Tibial artery (tissue), 4 donors: ENCODE measurements around the gene SENP1.

Experiments used
- DNase-seq, 2 donors: peaks; one replicate each; pipeline ENCODE4 v3.0.0-alpha.2; 2019
- H3K27ac ChIP-seq, 2 donors: fragments of 200-600 bp; sonication (generic) in 1 of 2; 1 replicate in 1 of 2; 2 replicates in 1 of 2; pipeline ENCODE4 v1.5.1; 2018 to 2019; ENCODE audit warnings: mild to moderate bottlenecking in 1 of 2
- H3K27me3 ChIP-seq, 2 donors: fragments of 200-600 bp; sonication (generic) in 1 of 2; one replicate each; pipeline versions ENCODE4 v1.5.1 to v1.6.0; 2016 to 2019
- H3K36me3 ChIP-seq, 3 donors: fragments of 200-600 bp; sonication (generic) in 2 of 3; one replicate each; pipeline ENCODE4 v1.5.1; 2016 to 2019; ENCODE audit warnings: mild to moderate bottlenecking in 2 of 3
- H3K4me1 ChIP-seq, 4 donors: fragments of 200-600 bp; sonication (generic) in 2 of 4; 1 replicate in 3 of 4; 2 replicates in 1 of 4; pipeline ENCODE4 v1.5.1; 2016 to 2019
- H3K4me3 ChIP-seq, 2 donors: fragments of 200-600 bp; sonication (generic) in 1 of 2; 1 replicate in 1 of 2; 2 replicates in 1 of 2; pipeline ENCODE4 v1.5.1; 2018 to 2019; ENCODE audit warnings: mild to moderate bottlenecking in 2 of 2
- H3K9me3 ChIP-seq, 3 donors: fragments of 200-600 bp; sonication (generic) in 1 of 3; one replicate each; pipeline ENCODE4 v1.5.1; 2016 to 2019
- intact Hi-C: fragments of 100-400 bp; cut with DNase I; formaldehyde crosslinking; loops from one replicate; pipeline ENCODE4 v1.15.0; 2023; ENCODE audit warnings: low total_unique reads
- TF ChIP-seq, protein P1 (sequence below), 2 experiments: fragments of 200-600 bp in 1 of 2; fragments of 450-650 bp in 1 of 2; IDR thresholded peaks; one replicate each; pipeline ENCODE4 v1.5.1; 2017 to 2019; ENCODE audit warnings: antibody characterized with exemption in 2 of 2, mild to moderate bottlenecking in 1 of 2, moderate library complexity in 1 of 2

The SENP1 gene

DNA sequence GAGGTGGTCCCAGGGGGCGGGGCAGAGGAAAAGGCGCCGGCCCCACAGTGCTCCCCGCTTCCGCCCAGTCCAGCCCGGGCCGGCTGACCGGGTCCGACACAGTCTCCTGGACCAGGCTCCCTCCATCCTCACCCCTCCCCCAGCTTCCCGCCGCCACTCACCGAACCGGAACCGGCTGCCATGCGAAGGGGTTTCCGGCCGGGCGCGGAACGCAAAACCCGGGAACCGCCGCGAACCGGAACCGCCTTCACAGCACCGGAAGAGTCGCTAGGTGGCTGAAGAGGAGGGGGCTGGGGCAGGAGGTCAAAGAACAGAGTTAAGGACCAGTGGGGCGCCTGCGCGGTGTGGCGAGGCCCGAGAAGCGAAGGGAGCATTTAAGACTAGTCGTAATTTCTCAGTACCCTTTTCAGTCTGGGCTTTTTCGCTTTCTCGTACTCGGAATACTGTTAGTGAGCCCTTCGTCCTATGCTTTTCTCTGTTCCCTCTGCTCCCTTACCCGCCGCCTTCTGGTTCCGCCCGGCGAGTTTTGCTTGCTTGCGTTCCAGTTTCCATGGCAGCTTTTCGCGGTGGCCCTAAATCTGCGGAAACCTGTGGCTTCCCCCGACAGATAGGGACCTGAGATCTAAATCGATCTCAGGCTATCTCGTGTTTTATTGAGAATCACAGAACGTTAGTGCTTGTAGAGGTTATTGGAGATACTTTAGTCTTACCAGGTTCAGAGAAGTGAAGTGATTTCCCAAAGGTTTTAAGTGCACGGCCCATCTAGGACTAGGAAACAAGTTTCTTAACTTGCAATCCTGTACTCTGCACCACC is at the start of gene SENP1:
TSS of gene SENP1 (minus strand) at position 213 of the 814 bp plus-strand sequence. CDS start 4,607 bp downstream, outside the sequence.
- peak within 1 kb of the TSS; percentile 87 to 94 for H3K27ac ChIP-seq
- TF ChIP-seq, protein P1, sequence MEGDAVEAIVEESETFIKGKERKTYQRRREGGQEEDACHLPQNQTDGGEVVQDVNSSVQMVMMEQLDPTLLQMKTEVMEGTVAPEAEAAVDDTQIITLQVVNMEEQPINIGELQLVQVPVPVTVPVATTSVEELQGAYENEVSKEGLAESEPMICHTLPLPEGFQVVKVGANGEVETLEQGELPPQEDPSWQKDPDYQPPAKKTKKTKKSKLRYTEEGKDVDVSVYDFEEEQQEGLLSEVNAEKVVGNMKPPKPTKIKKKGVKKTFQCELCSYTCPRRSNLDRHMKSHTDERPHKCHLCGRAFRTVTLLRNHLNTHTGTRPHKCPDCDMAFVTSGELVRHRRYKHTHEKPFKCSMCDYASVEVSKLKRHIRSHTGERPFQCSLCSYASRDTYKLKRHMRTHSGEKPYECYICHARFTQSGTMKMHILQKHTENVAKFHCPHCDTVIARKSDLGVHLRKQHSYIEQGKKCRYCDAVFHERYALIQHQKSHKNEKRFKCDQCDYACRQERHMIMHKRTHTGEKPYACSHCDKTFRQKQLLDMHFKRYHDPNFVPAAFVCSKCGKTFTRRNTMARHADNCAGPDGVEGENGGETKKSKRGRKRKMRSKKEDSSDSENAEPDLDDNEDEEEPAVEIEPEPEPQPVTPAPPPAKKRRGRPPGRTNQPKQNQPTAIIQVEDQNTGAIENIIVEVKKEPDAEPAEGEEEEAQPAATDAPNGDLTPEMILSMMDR (IDR thresholded peaks at IDR 0.05), result peak; percentile 32 to 38
- no peaks in the 10 kb centered on the region for H3K36me3 ChIP-seq
- H3K27me3 ChIP-seq, result no peaks in the 10 kb centered on the region
- H3K4me1 ChIP-seq, result peaks cover 0 to 22% (median 17%) of the 10 kb centered on the region in 4 donors
- DNase-seq, result peak; percentile 82 to 92
- intact Hi-C loops, result loop anchor here (5.0 kb wide), 1 partner anchor 51 kb away; the partner anchor contains the start of gene ASB8
- no peaks in the 10 kb centered on the region for H3K9me3 ChIP-seq
- peak within 1 kb of the TSS; percentile 96 to 99 for H3K4me3 ChIP-seq

- Histone ChIP-seq H3K9me3 (no peaks in the 10 kb centered on the region), H3K4me1 (peaks cover 0 to 10% (median 5%) of the 10 kb centered on the region in 4 donors), H3K27me3 (no peaks in the 10 kb centered on the region), H3K27ac (no peak overlapping the region), H3K36me3 (peaks cover 52 to 77% (median 56%) of the 10 kb centered on the region in 3 donors), H3K4me3 (no peak overlapping the region)
- no peak for DNase-seq
- intact Hi-C loops, result no loop called here
- TF ChIP-seq, protein P1 (IDR thresholded peaks at IDR 0.05), result no peak
Measured at GRCh38 chr12:48151103-48151771, 45.4 kb upstream of the SENP1 start.

DNA sequence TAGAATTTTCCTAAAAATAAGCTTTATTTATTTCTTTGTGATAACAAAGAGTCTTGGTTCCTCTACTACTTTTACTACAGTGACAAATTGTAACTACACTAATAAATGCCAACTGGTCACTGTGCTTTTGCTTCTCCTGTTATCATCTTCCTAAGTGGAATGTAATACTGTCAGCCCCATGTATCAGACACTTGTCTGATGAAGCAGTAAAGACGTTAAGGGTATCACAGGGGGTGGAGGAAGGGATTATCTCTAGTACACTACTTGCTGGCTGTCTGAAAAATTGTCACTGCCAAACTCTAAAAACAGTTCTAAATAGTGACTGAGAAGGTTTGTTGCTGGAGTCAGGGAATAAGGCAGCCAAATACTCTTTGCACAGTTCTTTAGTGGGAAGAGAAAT is 40.1 kb upstream of the SENP1 start:
- no peak overlapping the region for H3K4me3 ChIP-seq
- no peaks in the 10 kb centered on the region for H3K9me3 ChIP-seq
- no peak overlapping the region for H3K27ac ChIP-seq
- DNase-seq, result no peak
- H3K4me1 ChIP-seq, result peaks cover 0 to 4% (median 0%) of the 10 kb centered on the region in 4 donors
- H3K27me3 ChIP-seq, result no peaks in the 10 kb centered on the region
- TF ChIP-seq, protein P1 (IDR thresholded peaks at IDR 0.05), result no peak
- intact Hi-C loops, result no loop called here
- H3K36me3 ChIP-seq, result peaks cover 57 to 99% (median 82%) of the 10 kb centered on the region in 3 donors

GRCh38 chr12:48143898-48144297 is 38.0 kb upstream of the SENP1 start:
- TF ChIP-seq, protein P1 (IDR thresholded peaks at IDR 0.05), result no peak
- no peak overlapping the region for H3K4me3 ChIP-seq
- intact Hi-C loops, result no loop called here
- H3K27ac ChIP-seq, result no peak overlapping the region
- peaks cover 0 to 4% (median 0%) of the 10 kb centered on the region in 4 donors for H3K4me1 ChIP-seq
- DNase-seq, result no peak
- no peaks in the 10 kb centered on the region for H3K27me3 ChIP-seq
- peaks cover 49 to 99% (median 82%) of the 10 kb centered on the region in 3 donors for H3K36me3 ChIP-seq
- H3K9me3 ChIP-seq, result no peaks in the 10 kb centered on the region

DNA sequence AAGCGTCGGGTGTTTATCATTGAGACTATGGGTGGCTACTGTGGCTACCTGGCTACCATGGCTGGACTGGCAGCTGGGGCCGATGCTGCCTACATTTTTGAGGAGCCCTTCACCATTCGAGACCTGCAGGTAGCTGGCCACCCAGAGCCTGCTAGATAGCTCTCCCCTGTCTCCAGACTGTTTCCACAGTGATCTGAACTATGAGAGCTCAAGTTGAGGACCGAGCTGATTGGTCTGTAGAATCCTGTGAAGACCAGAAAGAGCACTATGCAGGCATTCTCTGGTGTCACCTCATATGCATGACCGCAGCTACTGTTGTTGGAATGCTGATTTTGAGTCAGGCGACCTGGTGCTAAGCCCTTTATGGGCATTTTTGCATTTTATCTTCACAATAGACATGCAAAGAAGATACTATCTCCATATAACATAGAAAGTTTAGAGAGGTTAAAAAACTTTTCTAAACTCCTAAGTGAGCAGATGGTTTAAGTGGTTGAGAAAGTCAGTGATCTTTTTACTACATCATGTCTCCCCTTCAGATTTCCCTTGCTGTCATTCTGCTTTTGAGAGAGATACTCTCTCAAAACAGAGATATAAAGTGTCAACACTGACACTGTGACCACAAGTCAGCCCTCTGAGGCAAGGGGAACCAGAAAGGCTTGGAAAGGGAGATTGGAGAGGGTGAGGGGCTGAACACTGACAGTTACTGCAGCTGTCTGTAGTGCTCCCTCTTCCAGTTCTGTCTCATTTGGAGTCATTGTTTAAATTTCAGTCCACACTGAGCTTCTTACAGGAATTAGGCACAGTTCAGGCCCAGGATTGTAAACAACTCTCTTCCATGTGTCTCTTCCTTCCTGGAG is 37.2 kb upstream of the SENP1 start:
- intact Hi-C loops, result no loop called here
- peaks cover 51 to 100% (median 88%) of the 10 kb centered on the region in 3 donors for H3K36me3 ChIP-seq
- H3K27ac ChIP-seq, result no peak overlapping the region
- H3K4me3 ChIP-seq, result no peak overlapping the region
- DNase-seq, result no peak
- H3K27me3 ChIP-seq, result no peaks in the 10 kb centered on the region
- no peaks in the 10 kb centered on the region for H3K9me3 ChIP-seq
- TF ChIP-seq, protein P1 (IDR thresholded peaks at IDR 0.05), result no peak
- H3K4me1 ChIP-seq, result peaks cover 0 to 2% (median 0%) of the 10 kb centered on the region in 4 donors
